ENCODE data around the gene SCO2.

- TF ChIP-seq YY1 (IDR thresholded peaks at IDR 0.05; ENCODE audit: insufficient read depth, insufficient read length) (no peak), ZNF274 (IDR thresholded peaks at IDR 0.05; ENCODE audit: low read depth, low read length) (no peak), SUZ12 (IDR thresholded peaks at IDR 0.05; ENCODE audit: extremely low read depth, insufficient read depth, insufficient read length) (no peak)
Observed at GRCh38 chr22:50508897-50509296, 16.5 kb downstream of the SCO2 start.

Measured in NT2/D1 (cell line).